HFF-Myc (cell line): ENCODE data around the gene CSMD2.

Experiments used
- DNase-seq: peaks from one replicate; pipeline ENCODE4 v3.0.0-alpha.2; 2011; ENCODE audit warnings: low read depth; ENCODE audit errors: extremely low read depth
- H3K4me3 ChIP-seq: replicated peaks from 2 replicates; pipeline ENCODE4 v1.5.1; 2011; ENCODE audit warnings: low read depth, mild to moderate bottlenecking, control low read depth, low read length
- TF ChIP-seq, protein P1 (sequence below): IDR thresholded peaks from 2 replicates; pipeline ENCODE4 v1.5.1; 2012; ENCODE audit warnings: mild to moderate bottlenecking, low read depth, low read length, control low read depth; ENCODE audit errors: missing control alignments

CSMD2 gene

DNA sequence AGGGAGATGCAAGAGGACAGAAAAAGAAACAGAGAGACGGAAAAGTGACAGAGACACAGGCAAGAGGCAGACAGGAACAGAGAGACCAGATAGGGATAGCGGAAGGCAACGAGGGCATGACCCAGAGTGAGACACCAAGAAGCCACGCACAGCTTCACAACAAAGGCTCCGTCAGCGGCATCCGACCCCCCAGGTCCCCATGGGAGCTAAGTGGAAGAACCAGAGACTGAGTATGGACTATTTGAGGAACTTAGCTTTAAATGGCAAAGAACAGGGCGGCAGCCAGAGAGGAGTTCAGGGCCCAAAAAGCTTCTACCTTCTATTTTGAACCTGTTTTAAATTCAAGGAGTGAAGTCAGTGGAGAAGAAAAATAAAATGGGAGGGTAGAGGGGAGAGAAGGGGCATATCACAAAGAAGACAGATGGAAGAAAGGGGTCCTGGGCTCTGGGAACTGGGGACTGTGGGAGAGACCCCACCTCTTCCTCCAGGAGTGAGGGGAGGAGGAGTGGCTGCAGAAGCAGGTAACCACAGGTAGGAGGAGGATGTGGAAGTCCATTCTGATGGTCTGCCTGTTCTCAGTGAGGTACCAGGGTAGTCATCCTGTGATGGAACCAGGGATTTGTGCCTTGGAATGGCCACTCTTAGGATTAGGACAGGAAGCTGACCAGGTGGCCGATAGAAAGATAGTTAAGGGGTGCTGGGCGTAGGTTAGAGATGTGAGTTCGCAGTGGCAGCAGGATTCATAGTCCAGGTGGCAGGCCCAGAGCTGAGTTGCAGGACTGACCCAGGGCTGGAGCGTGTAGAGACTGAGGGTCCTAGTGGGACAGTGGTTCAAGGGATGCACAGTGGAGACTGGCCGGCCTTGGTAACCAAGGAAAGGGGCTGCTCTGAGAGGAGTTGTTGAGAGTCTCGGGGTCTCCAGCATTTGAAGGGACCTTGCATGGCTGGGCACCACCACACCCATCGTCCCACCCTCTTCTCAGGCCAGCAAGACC is 37.7 kb downstream of the CSMD2 start:
- H3K4me3 ChIP-seq, result no peak overlapping the region
- TF ChIP-seq, protein P1, sequence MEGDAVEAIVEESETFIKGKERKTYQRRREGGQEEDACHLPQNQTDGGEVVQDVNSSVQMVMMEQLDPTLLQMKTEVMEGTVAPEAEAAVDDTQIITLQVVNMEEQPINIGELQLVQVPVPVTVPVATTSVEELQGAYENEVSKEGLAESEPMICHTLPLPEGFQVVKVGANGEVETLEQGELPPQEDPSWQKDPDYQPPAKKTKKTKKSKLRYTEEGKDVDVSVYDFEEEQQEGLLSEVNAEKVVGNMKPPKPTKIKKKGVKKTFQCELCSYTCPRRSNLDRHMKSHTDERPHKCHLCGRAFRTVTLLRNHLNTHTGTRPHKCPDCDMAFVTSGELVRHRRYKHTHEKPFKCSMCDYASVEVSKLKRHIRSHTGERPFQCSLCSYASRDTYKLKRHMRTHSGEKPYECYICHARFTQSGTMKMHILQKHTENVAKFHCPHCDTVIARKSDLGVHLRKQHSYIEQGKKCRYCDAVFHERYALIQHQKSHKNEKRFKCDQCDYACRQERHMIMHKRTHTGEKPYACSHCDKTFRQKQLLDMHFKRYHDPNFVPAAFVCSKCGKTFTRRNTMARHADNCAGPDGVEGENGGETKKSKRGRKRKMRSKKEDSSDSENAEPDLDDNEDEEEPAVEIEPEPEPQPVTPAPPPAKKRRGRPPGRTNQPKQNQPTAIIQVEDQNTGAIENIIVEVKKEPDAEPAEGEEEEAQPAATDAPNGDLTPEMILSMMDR, result no peak

DNA sequence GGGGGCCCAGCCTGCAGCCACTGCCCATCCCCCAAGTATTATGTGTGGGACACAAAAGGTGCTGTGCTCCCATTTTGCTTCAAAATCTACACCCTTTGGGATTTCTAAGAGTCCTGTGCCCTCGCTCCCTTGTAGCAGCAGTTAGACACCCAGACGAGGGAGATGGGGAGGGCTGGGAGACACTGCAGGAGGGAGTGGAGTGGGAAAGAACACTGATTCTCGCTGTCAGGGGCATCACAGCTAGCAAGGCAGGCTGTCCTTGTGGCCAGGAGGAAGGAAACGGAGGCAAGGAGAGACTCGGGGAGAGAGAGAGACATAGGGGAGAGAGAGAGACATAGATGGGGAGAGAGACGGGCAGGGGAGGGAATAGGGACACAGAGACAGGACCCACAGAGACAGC is 38.5 kb downstream of the CSMD2 start:
- H3K4me3 ChIP-seq, result no peak overlapping the region
- DNase-seq, result no peak
- TF ChIP-seq, protein P1, result no peak

More for the DNA sequence above, 37.7 kb downstream of the CSMD2 start:
- no peak for DNase-seq

DNA sequence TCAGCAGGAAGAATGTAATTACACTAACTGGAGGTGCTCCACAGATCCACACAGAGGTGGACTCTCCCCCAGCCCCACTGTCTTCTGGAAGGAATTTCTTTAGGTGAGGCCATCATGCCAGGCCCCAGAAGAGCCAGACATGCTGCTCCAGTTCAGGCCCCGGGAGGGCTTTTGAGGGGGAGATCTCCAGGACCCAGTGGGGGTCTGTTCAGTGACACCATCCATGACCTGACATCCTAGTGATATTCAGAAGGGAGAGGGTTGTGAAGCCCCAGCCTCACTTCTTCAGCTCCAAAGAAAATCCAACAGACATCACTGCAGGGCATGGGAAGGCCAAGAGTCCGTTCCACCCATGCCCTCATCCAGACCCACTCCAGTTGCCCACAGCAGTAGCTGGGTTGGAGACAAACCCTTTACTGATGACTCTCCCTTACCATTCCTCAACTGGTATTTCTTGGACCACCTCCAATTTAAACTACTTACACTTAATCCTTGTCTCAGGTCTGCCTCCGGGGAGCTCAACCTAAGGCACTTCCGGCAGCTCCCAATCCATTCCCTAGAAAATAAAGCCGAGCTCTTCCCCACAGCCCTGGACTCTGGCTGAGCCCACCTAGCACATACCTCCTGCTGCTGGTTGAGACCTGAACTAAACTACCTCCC is 39.2 kb downstream of the CSMD2 start:
- DNase-seq, result no peak
- TF ChIP-seq, protein P1, result no peak

DNA sequence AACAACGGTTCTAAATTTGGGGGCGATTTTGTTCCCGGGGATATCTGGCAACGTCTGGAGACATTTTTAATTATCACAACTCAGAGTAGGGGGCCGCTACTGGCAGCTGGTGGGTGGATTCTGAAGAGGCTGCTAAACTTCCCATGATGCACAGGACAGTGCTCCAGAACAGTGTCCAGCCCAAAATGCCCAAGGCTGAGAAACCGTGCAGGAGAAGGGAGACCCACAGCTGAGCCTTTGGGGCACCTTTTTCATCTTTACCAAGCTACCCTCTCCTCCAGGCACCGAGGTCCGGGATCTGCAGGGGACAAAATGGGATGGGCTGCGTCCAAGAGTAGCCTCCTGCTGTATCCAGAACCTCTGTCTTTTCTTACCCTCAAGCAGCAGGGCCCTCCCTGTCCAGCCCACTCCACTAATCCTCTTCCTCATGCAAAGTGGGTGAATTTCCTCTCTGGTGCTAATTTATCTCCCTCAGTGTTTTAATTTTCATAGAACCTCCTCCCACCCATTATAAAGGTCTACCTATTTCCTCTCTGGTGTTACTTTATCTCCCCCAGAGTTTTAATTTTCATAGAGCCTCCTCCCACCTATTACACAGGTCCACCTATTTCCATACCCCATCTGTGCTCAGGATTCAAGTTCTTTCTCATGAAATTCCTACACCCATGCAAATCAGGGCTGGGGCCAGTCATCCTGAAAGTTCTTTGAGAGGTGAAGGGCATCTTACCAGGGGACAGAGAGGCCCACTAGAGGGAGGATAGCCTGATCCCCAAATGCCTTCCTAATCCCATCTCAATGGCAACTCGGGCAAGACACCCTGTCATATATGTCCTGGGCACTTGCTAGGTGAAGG is 42.7 kb downstream of the CSMD2 start:
- no peak for DNase-seq
- TF ChIP-seq, protein P1, result no peak
- H3K4me3 ChIP-seq, result no peak overlapping the region

More for the DNA sequence above, 39.2 kb downstream of the CSMD2 start:
- no peak overlapping the region for H3K4me3 ChIP-seq

DNA sequence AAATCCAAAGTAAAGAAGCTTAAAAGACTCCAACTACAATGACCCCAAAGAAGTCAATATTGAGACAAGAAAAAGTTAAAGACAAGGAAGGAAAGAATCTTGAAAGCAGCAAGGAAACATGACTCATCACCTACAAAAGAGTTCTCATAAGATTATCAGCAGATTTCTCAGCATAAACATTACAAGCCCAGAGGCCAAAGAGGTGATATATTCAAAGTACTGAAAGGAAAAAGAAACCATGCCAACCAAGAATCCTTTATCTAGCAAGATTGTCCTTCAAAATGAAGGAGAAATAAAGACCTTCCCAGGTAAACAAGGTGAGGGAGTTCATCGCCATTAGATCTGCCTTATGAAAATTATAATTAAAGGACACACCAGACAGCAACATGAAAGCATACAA is 49.8 kb downstream of the CSMD2 start:
- TF ChIP-seq, protein P1, result no peak
- H3K4me3 ChIP-seq, result no peak overlapping the region
- DNase-seq, result no peak

DNA sequence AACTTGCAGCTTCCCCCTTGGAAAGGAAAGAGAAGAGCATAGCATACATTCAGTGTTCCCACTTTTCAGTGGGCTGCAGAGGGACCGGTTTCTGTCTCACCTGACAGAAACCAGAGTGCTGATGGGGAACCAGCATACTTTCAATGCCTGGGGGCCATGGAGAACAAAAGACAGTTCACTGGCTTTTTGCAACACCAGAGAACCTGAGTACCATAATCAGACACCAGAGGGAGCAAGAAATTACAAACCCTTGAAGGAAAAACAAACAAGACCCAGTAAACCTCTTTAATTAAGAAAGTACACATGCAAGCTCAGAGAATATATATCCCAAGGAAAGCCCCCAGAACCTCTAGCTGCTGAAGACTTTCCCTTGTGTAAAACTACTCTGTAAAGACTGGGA is 51.1 kb downstream of the CSMD2 start:
- H3K4me3 ChIP-seq, result no peak overlapping the region
- DNase-seq, result no peak
- TF ChIP-seq, protein P1, result peak; percentile 28
